Adrenal gland (tissue), 12 donors: ENCODE results near the gene GPR3. TPM values are rescaled to one million over a fixed set of nuclear protein-coding genes. Genes with fewer than 3 reads are reported as not detected.

Experiments
- DNase-seq, 7 donors: peaks; one replicate each; pipeline ENCODE4 v3.0.0-alpha.2; 2019 to 2020
- H3K27ac ChIP-seq, 5 donors: fragments of 200-600 bp; sonication (generic) in 4 of 5; 1 replicate in 3 of 5; 2 replicates in 2 of 5; pipeline versions ENCODE4 v1.5.1 to v1.8.0; 2016 to 2020; ENCODE audit warnings: mild to moderate bottlenecking in 1 of 5
- H3K27me3 ChIP-seq: fragments of 200-600 bp; 2 replicates; pipeline ENCODE4 v1.8.0; 2021
- H3K36me3 ChIP-seq, 2 donors: fragments of 200-600 bp; replicated peaks in 1 of 2; 1 replicate in 1 of 2; 2 replicates in 1 of 2; pipeline versions ENCODE4 v1.5.1 to v1.8.0; 2018 to 2022
- H3K4me1 ChIP-seq, 2 donors: fragments of 200-600 bp; replicated peaks in 1 of 2; 1 replicate in 1 of 2; 2 replicates in 1 of 2; pipeline versions ENCODE4 v1.5.1 to v1.8.0; 2018 to 2021
- H3K4me3 ChIP-seq, 4 donors: fragments of 200-600 bp; sonication (generic) in 3 of 4; one replicate each; pipeline ENCODE4 v1.5.1; 2016 to 2018
- H3K9me3 ChIP-seq, 3 donors: fragments of 200-600 bp; sonication (generic) in 1 of 3; replicated peaks in 1 of 3; 1 replicate in 2 of 3; 2 replicates in 1 of 3; pipeline versions ENCODE4 v1.5.1 to v1.8.0; 2016 to 2021
- POLR2A ChIP-seq, 2 donors: fragments of 450-650 bp; IDR thresholded peaks; one replicate each; pipeline ENCODE4 v1.6.1; 2017; ENCODE audit warnings: antibody characterized with exemption in 2 of 2, mild to moderate bottlenecking in 2 of 2, moderate library complexity in 1 of 2
- WGBS, 4 donors: extraction: QIAGEN DNeasy Blood & Tissue Kit in 2 of 4; methylation state at CpG; one replicate each; pipeline versions ENCODE4 v1.1.5 to v1.1.7; 2013 to 2017; 5-methylcytosine and 5-hydroxymethylcytosine counted together
- intact Hi-C, 2 donors: fragments of 100-400 bp; cut with DNase I; formaldehyde crosslinking; loops; one replicate each; pipeline versions ENCODE4 v1.14.1 to v1.15.0; 2022 to 2023
- polyA plus RNA-seq, 3 donors: library from polyadenylated mRNA; stranded (reverse); fragments of 200-250 nt in 2 of 3; fragments of 350-450 nt in 1 of 3; fragmentation: Illumina TruSeq in 1 of 3; extraction: RNeasy Lipid Tissue Mini Kit (QIAGEN cat#74804) in 1 of 3; gene quantifications; one replicate each; pipeline ENCODE4 v1.2.3, GENCODE V29; 2013 to 2014
- total RNA-seq, 9 donors: library from RNA; depleted of rRNA in 4 of 9; stranded (reverse); fragments of >200 nt in 4 of 9; fragments of 120-200 nt in 1 of 9; fragmentation: NEBNext Ultra II Directional in 1 of 9; extraction: Animal tissue kit (Norgen Biotek cat#: 25700) in 1 of 9; gene quantifications; one replicate each; pipeline versions ENCODE4 v1.1.0 to v1.2.4, GENCODE V29; 2013 to 2023
- TF ChIP-seq, protein P1 (sequence below), 6 experiments: fragments of 450-650 bp in 4 of 6; fragments of 200-600 bp in 2 of 6; sonication (generic) in 1 of 6; IDR thresholded peaks; 1 replicate in 5 of 6; 2 replicates in 1 of 6; pipeline versions ENCODE4 v1.5.1 to v1.8.0; 2016 to 2021; ENCODE audit warnings: antibody characterized with exemption in 6 of 6, mild to moderate bottlenecking in 2 of 6, moderate library complexity in 1 of 6
- donor health status: healthy with polysubstance abuse.
- donor health status: Bipolar disorder and iron deficiency.
- donor health status: DM: yes; HTN: yes; CAD: no.
- donor health status: DM: no; HTN: no; CAD: no.
- donor health status: DM: no; HTN: no; CAD: no.
- donor health status: DM: yes; HTN: yes; CAD: no.

Gene GPR3
- total and polyA plus RNA-seq, 12 donors, result 0.17 to 2.0 (median 0.64) TPM; not detected in 5

DNA sequence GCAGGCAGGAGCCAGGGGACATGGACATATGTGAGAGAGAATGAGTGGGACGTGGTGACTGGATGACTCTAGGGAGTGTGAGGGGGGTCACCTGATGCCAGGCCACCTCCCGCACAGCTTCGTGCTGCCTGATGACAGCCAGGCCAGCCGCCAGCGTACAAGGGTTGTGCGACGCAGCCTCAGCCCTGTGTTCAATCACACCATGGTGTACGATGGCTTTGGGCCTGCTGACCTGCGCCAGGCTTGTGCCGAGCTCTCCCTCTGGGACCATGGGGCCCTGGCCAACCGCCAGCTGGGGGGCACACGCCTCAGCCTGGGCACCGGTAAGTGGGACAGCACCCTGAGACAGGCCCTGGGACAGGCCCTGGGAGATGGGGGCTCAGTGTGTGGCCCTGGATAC lies 39.3 kb upstream of the GPR3 start:
- Histone ChIP-seq H3K4me1 (peaks cover 0 to 17% of the 10 kb centered on the region in 2 donors), H3K36me3 (peaks cover 0 to 42% of the 10 kb centered on the region in 2 donors), H3K4me3 (no peak overlapping the region), H3K27ac (no peak overlapping the region), H3K27me3 (peaks cover 4% of the 10 kb centered on the region), H3K9me3 (no peaks in the 10 kb centered on the region)
- intact Hi-C loops, result loop anchor here in 1 of 2 donors (10.0 kb wide), 1 partner anchor 48 kb away; no protein-coding TSS in a partner anchor
- 90 to 97% (median 93%) methylated on average over 6 to 13 of the region's 13 CpGs for WGBS, 4 donors
- DNase-seq, result no peak
- TF ChIP-seq, protein P1, sequence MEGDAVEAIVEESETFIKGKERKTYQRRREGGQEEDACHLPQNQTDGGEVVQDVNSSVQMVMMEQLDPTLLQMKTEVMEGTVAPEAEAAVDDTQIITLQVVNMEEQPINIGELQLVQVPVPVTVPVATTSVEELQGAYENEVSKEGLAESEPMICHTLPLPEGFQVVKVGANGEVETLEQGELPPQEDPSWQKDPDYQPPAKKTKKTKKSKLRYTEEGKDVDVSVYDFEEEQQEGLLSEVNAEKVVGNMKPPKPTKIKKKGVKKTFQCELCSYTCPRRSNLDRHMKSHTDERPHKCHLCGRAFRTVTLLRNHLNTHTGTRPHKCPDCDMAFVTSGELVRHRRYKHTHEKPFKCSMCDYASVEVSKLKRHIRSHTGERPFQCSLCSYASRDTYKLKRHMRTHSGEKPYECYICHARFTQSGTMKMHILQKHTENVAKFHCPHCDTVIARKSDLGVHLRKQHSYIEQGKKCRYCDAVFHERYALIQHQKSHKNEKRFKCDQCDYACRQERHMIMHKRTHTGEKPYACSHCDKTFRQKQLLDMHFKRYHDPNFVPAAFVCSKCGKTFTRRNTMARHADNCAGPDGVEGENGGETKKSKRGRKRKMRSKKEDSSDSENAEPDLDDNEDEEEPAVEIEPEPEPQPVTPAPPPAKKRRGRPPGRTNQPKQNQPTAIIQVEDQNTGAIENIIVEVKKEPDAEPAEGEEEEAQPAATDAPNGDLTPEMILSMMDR (IDR thresholded peaks at IDR 0.05), result no peak
- TF ChIP-seq POLR2A (IDR thresholded peaks at IDR 0.05), result no peak

DNA sequence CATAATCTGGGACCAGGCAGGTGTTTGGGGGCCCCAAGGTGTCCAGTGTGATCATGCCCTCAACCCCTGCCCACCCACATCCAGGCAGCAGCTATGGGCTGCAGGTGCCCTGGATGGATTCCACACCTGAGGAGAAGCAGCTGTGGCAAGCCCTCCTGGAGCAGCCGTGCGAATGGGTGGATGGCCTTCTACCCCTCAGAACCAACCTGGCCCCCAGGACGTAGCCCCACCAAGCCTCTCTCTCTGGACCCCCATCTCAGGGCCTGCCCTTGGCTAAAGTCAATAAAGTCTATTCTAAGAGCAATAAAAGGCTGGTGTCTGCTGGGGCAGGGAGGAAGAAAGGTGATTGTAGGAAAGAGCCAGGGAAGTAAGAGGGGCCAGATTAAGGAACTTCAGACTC lies 38.8 kb upstream of the GPR3 start:
- Histone ChIP-seq H3K27ac (no peak overlapping the region), H3K4me3 (no peak overlapping the region), H3K4me1 (peaks cover 0 to 17% of the 10 kb centered on the region in 2 donors), H3K27me3 (peaks cover 4% of the 10 kb centered on the region), H3K36me3 (peaks cover 0 to 46% of the 10 kb centered on the region in 2 donors), H3K9me3 (no peaks in the 10 kb centered on the region)
- 86 to 96% (median 96%) methylated on average over 1 to 3 of the region's 3 CpGs; no CpG with 5 or more reads in 1 of the 4 donors for WGBS, 4 donors
- TF ChIP-seq, protein P1 (IDR thresholded peaks at IDR 0.05), result no peak
- no peak for TF ChIP-seq POLR2A (IDR thresholded peaks at IDR 0.05)
- no peak for DNase-seq
- intact Hi-C loops, result loop anchor here in 1 of 2 donors (10.0 kb wide), 1 partner anchor 49 kb away; no protein-coding TSS in a partner anchor

- TF ChIP-seq, protein P1 (IDR thresholded peaks at IDR 0.05), result no peak
- no peak for TF ChIP-seq POLR2A (IDR thresholded peaks at IDR 0.05)
- Histone ChIP-seq H3K9me3 (no peaks in the 10 kb centered on the region), H3K27ac (no peak overlapping the region), H3K4me3 (no peak overlapping the region), H3K4me1 (peaks cover 0 to 5% of the 10 kb centered on the region in 2 donors), H3K27me3 (peaks cover 1% of the 10 kb centered on the region), H3K36me3 (peaks cover 0 to 46% of the 10 kb centered on the region in 2 donors)
- WGBS, 4 donors, result 89 to 92% (median 90%) methylated on average over 4 to 5 of the region's 5 CpGs
- DNase-seq, result no peak
- intact Hi-C loops, result loop anchor here (5.0 to 10.0 kb wide), 2 partner anchors 37 to 51 kb away; partner anchors contain the start of gene GPR3 (in 2 of the 2)
Measured at GRCh38 chr1:27355683-27356082, 36.7 kb upstream of the GPR3 start.

- H3K27ac ChIP-seq, result no peak overlapping the region
Measured at GRCh38 chr1:27356277-27356618, 36.2 kb upstream of the GPR3 start.

More at GRCh38 chr1:27356277-27356618, 36.2 kb upstream of the GPR3 start:
- no peak for DNase-seq
- H3K4me1 ChIP-seq, result peaks cover 0 to 5% of the 10 kb centered on the region in 2 donors
- intact Hi-C loops, result loop anchor here (5.0 to 10.0 kb wide), 2 partner anchors 36 to 51 kb away; partner anchors contain the start of gene GPR3 (in 2 of the 2)
- no peaks in the 10 kb centered on the region for H3K27me3 ChIP-seq
- 94 to 98% (median 95%) methylated on average over 9 to 13 of the region's 13 CpGs for WGBS, 4 donors
- H3K36me3 ChIP-seq, result peaks cover 0 to 52% of the 10 kb centered on the region in 2 donors
- TF ChIP-seq, protein P1 (IDR thresholded peaks at IDR 0.05), result no peak
- no peak for TF ChIP-seq POLR2A (IDR thresholded peaks at IDR 0.05)
- no peak overlapping the region for H3K4me3 ChIP-seq
- no peaks in the 10 kb centered on the region for H3K9me3 ChIP-seq
